ENCODE data around the gene C12orf43.

The C12orf43 gene

GRCh38 chr12:121030576-121031212, 14.4 kb upstream of the C12orf43 start:
- DNase-seq (ENCODE audit: low read depth in 2 of 2) = no peak

- no peak for DNase-seq (ENCODE audit: low read depth in 2 of 2)
Observed at GRCh38 chr12:121026274-121027045, 10.2 kb upstream of the C12orf43 start.

DNA sequence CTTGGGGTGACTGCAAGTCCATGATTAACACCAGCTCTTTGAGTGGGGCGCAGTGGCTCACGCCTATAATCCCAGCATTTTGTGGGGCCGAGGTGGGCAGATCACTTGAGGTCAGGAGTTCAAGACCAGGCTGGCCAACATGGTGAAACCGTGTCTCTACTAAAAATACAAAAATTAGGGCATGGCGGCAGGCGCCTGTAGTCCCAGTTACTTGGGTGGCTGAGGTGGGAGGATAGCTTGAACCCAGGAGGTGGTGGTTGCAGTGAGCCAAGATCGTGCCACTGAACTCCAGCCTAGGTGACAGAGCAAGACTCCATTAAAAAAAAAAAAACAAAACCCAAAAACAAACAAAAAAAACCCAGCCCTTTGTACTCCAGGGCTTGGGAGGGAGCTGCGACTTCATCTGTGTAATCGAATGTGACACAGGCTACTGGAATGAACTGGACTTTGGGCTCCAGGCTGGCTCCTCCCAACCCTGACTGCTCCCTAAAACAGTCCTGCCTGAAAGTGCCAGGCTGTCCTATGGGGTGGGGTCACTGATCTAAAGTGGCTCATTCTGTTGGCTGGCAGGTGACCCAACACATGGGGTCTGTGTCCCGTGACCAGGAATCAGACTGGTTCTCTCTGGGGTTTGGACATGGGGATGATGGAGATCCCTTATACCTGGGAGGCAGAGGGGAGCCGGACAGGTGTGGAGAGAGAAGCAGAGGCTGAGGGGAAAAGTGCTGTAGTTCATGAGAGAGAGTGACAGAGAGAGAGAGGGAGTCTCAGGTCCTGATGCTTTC, 9.3 kb upstream of the C12orf43 start:
- DNase-seq (ENCODE audit: low read depth in 2 of 2) = no peak

DNA sequence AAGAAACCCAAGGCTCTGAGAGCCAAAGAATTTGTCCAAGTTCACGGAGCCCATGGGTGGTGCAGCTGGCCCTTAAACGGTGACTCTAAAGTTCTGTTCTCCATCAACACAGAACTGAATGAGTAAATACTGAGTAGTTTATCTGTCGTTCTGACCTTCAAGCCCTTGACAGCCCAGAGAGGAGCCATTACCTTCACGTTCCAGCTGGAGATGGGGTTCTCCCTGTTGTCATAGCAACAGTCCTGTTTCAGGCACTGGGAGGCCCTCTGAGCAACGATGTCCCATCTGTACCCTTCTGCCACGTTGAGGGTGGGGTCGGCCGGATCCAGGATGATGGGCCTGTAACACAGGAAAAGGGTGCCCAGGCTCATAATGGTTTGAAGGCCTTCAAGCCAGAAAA, 7.5 kb upstream of the C12orf43 start:
- DNase-seq (ENCODE audit: low read depth in 2 of 2) = no peak

- no peak for DNase-seq (ENCODE audit: low read depth in 2 of 2)
Observed at GRCh38 chr12:121022713-121023112, 6.4 kb upstream of the C12orf43 start.

- DNase-seq (ENCODE audit: low read depth in 2 of 2) = no peak
Observed at GRCh38 chr12:121021754-121022153, 5.5 kb upstream of the C12orf43 start.

DNA sequence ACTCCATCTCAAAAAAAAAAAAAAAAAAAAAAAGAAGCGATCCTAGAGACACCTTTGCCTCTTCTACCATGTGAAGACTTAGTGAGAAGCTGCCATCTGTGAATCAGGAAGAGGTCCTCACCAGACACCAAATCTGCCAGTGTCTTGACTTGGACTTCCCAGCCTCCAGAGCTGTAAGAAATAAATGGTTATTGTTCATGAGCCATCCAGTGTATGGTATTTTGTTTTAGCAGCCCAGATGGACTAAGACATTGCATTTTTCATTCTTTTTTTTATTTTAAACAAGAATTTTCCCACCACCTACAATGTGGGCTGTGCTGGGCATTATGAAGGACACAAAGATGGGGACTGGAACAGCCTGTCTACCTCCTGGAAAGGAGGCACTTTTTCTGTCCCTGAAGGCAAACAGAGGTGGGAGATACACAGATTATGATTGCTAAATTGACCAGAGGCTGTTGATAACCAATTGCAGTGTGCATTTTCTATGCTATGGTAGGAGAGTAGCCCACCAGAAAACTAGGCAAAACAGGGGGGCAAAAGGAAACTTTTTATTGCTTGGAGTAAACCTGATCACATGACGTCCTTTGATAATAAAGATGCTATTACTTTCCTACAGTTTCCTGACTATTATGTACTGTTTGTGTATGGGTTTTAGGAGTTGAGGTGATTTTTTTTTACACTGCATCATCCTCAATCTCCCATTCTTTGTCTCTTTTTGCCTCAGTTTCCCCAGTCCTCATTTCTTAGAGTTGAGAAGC, 2.8 kb upstream of the C12orf43 start:
- DNase-seq (ENCODE audit: low read depth in 2 of 2) = no peak

DNA sequence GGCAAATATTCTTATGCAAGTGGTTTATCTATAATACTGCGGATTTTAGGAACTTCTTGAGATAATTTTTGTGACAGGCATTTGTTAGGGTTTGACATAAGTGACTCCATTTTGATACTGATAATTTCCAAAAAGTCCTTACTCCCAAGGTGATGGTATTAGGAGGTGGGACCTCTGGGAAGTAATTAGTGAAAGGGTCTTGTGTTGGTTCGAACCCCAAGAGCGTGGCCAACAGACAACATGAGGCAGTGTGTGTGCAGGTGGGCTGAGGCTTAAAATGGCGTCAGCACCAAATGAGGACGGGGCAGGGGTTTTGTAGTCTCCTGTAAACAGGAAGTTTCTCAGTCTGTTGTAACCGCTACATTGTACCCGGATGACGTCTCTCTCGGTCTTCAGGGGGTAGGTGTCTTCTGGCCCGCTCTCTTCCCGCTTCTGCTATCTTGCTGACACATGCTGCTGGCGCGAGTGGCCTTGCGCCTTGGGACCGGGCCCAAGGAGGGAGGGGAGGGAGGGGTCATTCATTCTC, 1.7 kb upstream of the C12orf43 start:
- DNase-seq (ENCODE audit: low read depth in 2 of 2) = no peak

DNA sequence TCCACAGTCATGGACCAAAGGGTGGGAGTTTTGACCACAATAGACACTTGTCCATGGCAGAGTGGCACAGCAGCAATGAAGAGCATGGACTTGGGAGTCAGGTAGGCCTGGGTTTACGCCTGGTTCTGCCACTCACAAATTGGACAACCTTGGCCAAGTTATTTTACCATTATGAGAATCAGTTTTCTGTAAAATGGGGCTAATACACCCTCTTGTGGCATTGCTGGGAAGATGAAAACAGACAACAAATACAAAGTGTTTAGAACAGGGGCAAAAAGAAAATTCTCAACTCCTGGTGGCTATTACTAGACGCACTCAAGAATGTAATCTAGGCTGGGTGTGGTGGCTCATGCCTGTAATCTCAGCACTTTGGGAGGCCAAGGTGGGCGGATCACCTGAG, 2.6 kb downstream of the C12orf43 start:
- no peak for DNase-seq (ENCODE audit: low read depth in 2 of 2)

- no peak for DNase-seq (ENCODE audit: low read depth in 2 of 2)
Observed at GRCh38 chr12:121011820-121012219, 4.5 kb downstream of the C12orf43 start.

GRCh38 chr12:121010860-121011259, 5.4 kb downstream of the C12orf43 start:
- DNase-seq (ENCODE audit: low read depth in 2 of 2) = no peak

DNA sequence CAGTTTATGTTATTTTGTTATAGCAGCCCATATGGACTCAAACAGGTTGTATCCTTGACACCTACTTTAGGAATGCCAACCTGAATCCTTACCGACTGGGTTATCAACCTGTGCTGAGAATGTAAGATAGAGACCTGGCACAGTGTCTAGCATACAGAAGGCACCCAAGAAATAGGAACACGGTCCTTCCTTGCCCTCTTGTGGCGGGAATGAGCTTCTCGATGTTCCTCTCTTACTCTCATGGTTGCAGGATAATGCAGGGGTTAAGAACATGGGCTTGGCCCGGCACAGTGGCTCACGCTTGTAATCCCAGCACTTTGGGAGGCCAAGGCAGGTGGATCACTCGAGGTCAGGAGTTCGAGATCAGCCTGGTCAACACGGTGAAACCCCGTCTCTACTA, 6.5 kb downstream of the C12orf43 start:
- DNase-seq (ENCODE audit: low read depth in 2 of 2) = no peak

- no peak for DNase-seq (ENCODE audit: low read depth in 2 of 2)
Observed at GRCh38 chr12:121008347-121009098, 7.8 kb downstream of the C12orf43 start.

DNA sequence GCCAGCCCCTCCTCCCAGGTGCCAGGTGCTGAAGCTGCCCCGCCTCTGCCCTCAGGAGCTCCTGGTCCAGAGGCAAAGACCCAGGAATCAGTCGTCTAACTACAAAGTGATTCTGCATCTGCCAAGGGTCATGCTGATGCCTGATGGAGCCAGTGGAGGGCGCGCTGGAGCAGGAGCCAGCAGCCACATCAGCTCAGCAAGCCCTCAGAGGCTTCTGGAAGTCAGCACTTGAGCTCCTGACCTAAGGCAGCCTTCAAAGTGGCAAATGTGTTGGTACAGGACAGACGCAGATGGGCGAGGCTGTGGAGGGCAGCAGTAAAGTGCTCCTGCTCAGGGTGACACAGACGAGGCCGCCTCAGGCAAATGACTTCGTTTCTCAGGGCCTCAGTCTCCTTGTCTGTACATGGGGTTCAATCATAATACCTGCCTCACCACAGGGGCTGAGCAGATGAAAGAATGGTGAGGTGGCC, 10.9 kb downstream of the C12orf43 start:
- DNase-seq (ENCODE audit: low read depth in 2 of 2) = peak in 1 of 2 donors; percentile 16

DNA sequence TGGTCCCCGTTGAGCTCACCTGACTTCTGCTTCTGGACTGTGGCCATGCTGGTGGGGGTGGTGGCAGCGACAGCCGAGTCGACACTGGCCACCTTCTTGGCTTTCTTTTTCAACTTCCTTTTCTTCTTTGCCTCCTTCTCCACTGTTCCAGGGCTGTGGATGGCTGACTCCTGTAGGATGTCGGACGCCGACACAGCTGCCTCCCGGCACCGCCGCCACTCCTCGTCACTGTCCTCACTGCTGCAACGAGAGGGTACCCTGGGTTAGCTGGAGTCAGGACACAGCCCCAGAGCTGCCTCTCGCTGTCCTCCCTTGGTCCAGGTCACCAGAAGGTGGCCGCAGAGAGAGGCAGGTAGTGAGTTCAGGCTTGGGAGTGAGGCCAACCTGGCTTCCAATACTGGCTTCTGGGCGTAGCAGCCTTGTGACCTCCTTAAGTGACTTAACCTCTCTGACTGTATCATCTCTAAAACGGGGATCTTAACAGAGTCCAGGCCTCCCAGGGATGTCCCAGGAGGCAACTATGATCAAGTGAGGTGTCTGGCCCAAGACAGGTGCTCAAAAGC, 12.0 kb downstream of the C12orf43 start:
- DNase-seq (ENCODE audit: low read depth in 2 of 2) = no peak

- no peak for DNase-seq (ENCODE audit: low read depth in 2 of 2)
Observed at GRCh38 chr12:121003650-121004049, 12.6 kb downstream of the C12orf43 start.

- no peak for DNase-seq (ENCODE audit: low read depth in 2 of 2)
Observed at GRCh38 chr12:121001841-121002483, 14.3 kb downstream of the C12orf43 start.

DNA sequence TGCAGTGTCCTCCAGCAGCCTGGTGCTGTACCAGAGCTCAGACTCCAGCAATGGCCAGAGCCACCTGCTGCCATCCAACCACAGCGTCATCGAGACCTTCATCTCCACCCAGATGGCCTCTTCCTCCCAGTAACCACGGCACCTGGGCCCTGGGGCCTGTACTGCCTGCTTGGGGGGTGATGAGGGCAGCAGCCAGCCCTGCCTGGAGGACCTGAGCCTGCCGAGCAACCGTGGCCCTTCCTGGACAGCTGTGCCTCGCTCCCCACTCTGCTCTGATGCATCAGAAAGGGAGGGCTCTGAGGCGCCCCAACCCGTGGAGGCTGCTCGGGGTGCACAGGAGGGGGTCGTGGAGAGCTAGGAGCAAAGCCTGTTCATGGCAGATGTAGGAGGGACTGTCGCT, 15.2 kb downstream of the C12orf43 start:
- no peak for DNase-seq (ENCODE audit: low read depth in 2 of 2)

DNA sequence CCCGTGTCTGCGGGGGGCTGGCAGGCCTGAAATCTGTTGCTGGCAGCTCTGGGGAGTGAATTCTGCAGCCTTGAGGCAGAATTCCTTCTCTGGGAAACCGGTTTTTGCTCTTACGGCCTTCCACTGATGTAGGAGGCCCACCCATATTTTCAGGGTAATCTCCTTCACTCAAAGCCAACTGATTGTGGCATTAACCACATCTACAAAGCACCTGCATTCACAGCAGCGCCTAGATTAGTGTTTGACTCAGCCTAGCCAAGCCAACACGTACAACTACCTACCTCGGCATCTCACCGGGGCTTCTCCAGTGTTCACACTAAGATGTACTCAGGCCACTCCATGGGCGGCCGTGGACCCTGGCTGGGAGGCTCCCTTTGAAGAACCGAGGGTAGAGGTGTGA, 15.8 kb downstream of the C12orf43 start:
- DNase-seq (ENCODE audit: low read depth in 2 of 2) = no peak

Data from stimulated activated CD4-positive, alpha-beta T cell treated with anti-CD3 and anti-CD28 coated beads, Interleukin-1b, Interleukin-23, amount 100 ng/mL, for 1 hour (primary cell).